Testis (tissue), 2 donors: ENCODE data around the gene NUFIP1.

Experiments
- POLR2A ChIP-seq: fragments of 450-650 bp; IDR thresholded peaks from one replicate; pipeline ENCODE4 v1.6.1; 2017; ENCODE audit warnings: antibody characterized with exemption, mild to moderate bottlenecking, moderate library complexity
- TF ChIP-seq, protein P1 (sequence below), 3 experiments: fragments of 450-650 bp in 2 of 3; fragments of 200-600 bp in 1 of 3; sonication (generic) in 1 of 3; IDR thresholded peaks; one replicate each; pipeline ENCODE4 v1.5.1; 2016 to 2019; ENCODE audit warnings: antibody characterized with exemption in 3 of 3, mild to moderate bottlenecking in 2 of 3, moderate library complexity in 1 of 3

DNA sequence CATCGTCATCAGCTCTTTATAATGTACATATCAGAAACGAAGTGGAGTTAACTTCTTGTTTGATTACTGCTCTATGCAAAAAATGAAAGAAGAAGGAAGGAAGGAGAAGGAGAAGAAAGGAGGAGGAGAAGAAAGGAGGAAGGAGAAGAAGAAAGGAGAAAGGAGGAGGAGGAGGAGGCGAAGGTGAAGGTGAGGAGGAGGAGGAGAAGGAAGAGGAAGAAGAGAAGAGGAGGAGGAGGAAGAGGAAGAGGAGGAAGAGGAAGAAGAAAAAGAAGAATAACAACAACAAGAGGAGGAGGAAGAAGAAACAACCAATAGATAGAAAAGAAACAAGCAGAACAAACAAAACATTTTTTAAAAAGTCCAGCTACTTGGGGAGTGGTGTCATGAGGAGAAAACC is 13.1 kb downstream of the NUFIP1 start:
- TF ChIP-seq, protein P1, sequence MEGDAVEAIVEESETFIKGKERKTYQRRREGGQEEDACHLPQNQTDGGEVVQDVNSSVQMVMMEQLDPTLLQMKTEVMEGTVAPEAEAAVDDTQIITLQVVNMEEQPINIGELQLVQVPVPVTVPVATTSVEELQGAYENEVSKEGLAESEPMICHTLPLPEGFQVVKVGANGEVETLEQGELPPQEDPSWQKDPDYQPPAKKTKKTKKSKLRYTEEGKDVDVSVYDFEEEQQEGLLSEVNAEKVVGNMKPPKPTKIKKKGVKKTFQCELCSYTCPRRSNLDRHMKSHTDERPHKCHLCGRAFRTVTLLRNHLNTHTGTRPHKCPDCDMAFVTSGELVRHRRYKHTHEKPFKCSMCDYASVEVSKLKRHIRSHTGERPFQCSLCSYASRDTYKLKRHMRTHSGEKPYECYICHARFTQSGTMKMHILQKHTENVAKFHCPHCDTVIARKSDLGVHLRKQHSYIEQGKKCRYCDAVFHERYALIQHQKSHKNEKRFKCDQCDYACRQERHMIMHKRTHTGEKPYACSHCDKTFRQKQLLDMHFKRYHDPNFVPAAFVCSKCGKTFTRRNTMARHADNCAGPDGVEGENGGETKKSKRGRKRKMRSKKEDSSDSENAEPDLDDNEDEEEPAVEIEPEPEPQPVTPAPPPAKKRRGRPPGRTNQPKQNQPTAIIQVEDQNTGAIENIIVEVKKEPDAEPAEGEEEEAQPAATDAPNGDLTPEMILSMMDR (IDR thresholded peaks at IDR 0.05), result no peak
- no peak for TF ChIP-seq POLR2A
